ENCODE data around the gene ZNF488. TPM values are rescaled to one million over a fixed set of nuclear protein-coding genes. Genes with fewer than 3 reads are reported as not detected.

The ZNF488 gene
- total RNA-seq, 2 donors from 2014 or later, result 0.53 to 1.2 TPM

DNA sequence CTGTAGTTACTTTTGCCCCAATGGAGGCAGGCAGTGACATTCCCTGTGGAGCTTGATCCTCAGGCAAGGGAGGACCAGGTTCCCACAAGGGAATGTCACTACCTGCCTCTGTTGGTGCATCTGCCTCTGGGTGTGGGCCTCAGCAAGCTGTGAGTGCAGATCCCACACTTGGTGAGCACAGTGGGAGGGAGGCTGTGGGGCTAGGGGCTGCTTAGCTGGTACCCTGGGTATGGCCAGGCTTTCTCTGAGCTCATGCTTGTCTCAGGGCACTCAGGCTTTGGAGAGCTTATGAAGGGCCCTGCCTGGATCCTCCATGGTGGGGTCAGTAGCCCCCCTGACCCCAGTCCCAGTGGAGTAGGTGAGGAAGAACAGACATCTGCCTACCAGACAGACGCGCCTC is 16.2 kb upstream of the ZNF488 start:
- H3K4me1 Mint-ChIP-seq, result peaks cover 40% of the 10 kb centered on the region
- Histone ChIP-seq H3K9ac (ENCODE audit: extremely low read depth, low read length, poor library complexity, severe bottlenecking) (no peak overlapping the region), H3K9me3 (ENCODE audit: control insufficient read depth, low read length) (no peaks in the 10 kb centered on the region), H3K4me1 (ENCODE audit: control insufficient read depth, insufficient read depth, low read length) (peaks cover 16% of the 10 kb centered on the region), H3K27ac (ENCODE audit: low read depth, low read length) (no peak overlapping the region), H3K4me3 (ENCODE audit: low read length) (no peak overlapping the region), H3K36me3 (ENCODE audit: control insufficient read depth, insufficient read depth, low read length) (no peaks in the 10 kb centered on the region), H3K27me3 (ENCODE audit: control insufficient read depth, insufficient read depth, low read length, poor library complexity, severe bottlenecking) (no peaks in the 10 kb centered on the region)
- DNase-seq, result no peak
- TF ChIP-seq, protein P1, sequence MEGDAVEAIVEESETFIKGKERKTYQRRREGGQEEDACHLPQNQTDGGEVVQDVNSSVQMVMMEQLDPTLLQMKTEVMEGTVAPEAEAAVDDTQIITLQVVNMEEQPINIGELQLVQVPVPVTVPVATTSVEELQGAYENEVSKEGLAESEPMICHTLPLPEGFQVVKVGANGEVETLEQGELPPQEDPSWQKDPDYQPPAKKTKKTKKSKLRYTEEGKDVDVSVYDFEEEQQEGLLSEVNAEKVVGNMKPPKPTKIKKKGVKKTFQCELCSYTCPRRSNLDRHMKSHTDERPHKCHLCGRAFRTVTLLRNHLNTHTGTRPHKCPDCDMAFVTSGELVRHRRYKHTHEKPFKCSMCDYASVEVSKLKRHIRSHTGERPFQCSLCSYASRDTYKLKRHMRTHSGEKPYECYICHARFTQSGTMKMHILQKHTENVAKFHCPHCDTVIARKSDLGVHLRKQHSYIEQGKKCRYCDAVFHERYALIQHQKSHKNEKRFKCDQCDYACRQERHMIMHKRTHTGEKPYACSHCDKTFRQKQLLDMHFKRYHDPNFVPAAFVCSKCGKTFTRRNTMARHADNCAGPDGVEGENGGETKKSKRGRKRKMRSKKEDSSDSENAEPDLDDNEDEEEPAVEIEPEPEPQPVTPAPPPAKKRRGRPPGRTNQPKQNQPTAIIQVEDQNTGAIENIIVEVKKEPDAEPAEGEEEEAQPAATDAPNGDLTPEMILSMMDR (conservative IDR thresholded peaks at IDR 0.05), result no peak
- no peak overlapping the region for H3K4me3 Mint-ChIP-seq
- no peaks in the 10 kb centered on the region for H3K9me3 Mint-ChIP-seq
- peaks cover 16% of the 10 kb centered on the region for H3K27me3 Mint-ChIP-seq (ENCODE audit: insufficient read depth)
- no peaks in the 10 kb centered on the region for H3K36me3 Mint-ChIP-seq (ENCODE audit: low read depth)
- H3K27ac Mint-ChIP-seq, result no peak overlapping the region
- WGBS, 2 experiments (ENCODE audit: insufficient coverage in 1 of 2, insufficient read length in 1 of 2), result 91 to 98% methylated on average over 2 of the region's 2 CpGs

DNA sequence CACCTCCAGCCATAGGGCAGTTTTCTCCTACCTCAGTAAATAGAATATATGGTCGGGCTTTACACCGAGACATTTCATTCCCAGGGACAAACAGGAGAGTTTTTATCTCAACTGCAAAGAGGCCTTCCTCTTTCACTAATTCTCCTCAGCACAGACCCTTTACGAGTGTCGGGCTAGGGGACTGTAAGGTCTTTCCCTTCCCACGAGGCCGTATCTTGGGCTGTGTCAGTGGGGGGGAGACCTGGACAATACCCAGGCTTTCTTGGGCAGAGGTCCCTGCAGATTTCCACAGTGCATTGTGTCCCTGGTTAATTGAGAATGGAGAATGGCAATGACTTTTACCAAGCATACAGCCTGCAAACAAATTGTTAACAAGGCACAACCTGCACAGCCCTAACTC is 13.2 kb upstream of the ZNF488 start:
- Mint-ChIP-seq H3K27me3 (ENCODE audit: insufficient read depth) (peaks cover 16% of the 10 kb centered on the region), H3K9me3 (no peaks in the 10 kb centered on the region), H3K27ac (no peak overlapping the region), H3K4me3 (no peak overlapping the region), H3K36me3 (ENCODE audit: low read depth) (no peaks in the 10 kb centered on the region), H3K4me1 (peaks cover 17% of the 10 kb centered on the region)
- Histone ChIP-seq H3K36me3 (ENCODE audit: control insufficient read depth, insufficient read depth, low read length) (no peaks in the 10 kb centered on the region), H3K9ac (ENCODE audit: extremely low read depth, low read length, poor library complexity, severe bottlenecking) (no peak overlapping the region), H3K9me3 (ENCODE audit: control insufficient read depth, low read length) (no peaks in the 10 kb centered on the region), H3K27me3 (ENCODE audit: control insufficient read depth, insufficient read depth, low read length, poor library complexity, severe bottlenecking) (no peaks in the 10 kb centered on the region), H3K4me3 (ENCODE audit: low read length) (no peak overlapping the region), H3K4me1 (ENCODE audit: control insufficient read depth, insufficient read depth, low read length) (peaks cover 9% of the 10 kb centered on the region), H3K27ac (ENCODE audit: low read depth, low read length) (no peak overlapping the region)
- DNase-seq, result no peak
- TF ChIP-seq, protein P1 (conservative IDR thresholded peaks at IDR 0.05), result no peak
- 85 to 100% methylated on average over 4 to 6 of the region's 6 CpGs for WGBS, 2 experiments (ENCODE audit: insufficient coverage in 1 of 2, insufficient read length in 1 of 2)

DNA sequence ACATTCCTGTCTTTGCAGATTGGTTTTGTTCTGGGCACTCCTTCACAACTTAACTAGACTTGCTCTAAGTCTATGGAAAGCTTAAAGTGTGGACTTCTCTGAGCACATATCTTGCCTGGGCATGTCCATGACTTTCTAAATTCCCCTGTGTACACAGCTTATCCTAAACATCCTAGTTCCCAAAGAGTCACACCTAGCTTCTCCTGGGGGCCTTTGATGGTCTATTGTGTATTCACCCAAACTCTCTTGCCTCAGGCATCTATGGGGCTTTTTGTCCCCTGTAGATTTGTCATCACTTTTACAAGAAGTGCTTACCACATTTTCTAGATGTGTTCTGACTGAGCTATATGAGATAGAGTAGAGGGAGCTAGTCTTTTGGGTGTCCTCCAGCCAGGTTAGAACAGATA is 12.2 kb upstream of the ZNF488 start:
- no peak overlapping the region for H3K27ac ChIP-seq (ENCODE audit: low read depth, low read length)
- H3K9ac ChIP-seq (ENCODE audit: extremely low read depth, low read length, poor library complexity, severe bottlenecking), result no peak overlapping the region
- TF ChIP-seq, protein P1 (conservative IDR thresholded peaks at IDR 0.05), result no peak
- Mint-ChIP-seq H3K4me3 (no peak overlapping the region), H3K36me3 (ENCODE audit: low read depth) (no peaks in the 10 kb centered on the region), H3K4me1 (peaks cover 10% of the 10 kb centered on the region), H3K27ac (no peak overlapping the region), H3K27me3 (ENCODE audit: insufficient read depth) (peaks cover 15% of the 10 kb centered on the region), H3K9me3 (no peaks in the 10 kb centered on the region)
- H3K27me3 ChIP-seq (ENCODE audit: control insufficient read depth, insufficient read depth, low read length, poor library complexity, severe bottlenecking), result no peaks in the 10 kb centered on the region
- peaks cover 3% of the 10 kb centered on the region for H3K4me1 ChIP-seq (ENCODE audit: control insufficient read depth, insufficient read depth, low read length)
- no peaks in the 10 kb centered on the region for H3K36me3 ChIP-seq (ENCODE audit: control insufficient read depth, insufficient read depth, low read length)
- DNase-seq, result no peak
- no peak overlapping the region for H3K4me3 ChIP-seq (ENCODE audit: low read length)
- H3K9me3 ChIP-seq (ENCODE audit: control insufficient read depth, low read length), result no peaks in the 10 kb centered on the region

Data from endodermal cell (in vitro differentiated cells).